ENCODE data around the gene PDAP1.
A peak's percentile ranks its signal among the peaks of the same experiment; 100 is the strongest.
"Not testable (repeated sequence)": the region's sequence is repeated elsewhere in the genome, so short reads cannot be mapped to it uniquely, and the experiment has no call there.

PDAP1 gene

GRCh38 chr7:99379043-99379577 lies 29.3 kb downstream of the PDAP1 start:
- DNase-seq (ENCODE audit: low read depth), result no peak

- peak; percentile 71 for DNase-seq (ENCODE audit: low read depth)
Measured at GRCh38 chr7:99375070-99375807, 33.2 kb downstream of the PDAP1 start.

DNA sequence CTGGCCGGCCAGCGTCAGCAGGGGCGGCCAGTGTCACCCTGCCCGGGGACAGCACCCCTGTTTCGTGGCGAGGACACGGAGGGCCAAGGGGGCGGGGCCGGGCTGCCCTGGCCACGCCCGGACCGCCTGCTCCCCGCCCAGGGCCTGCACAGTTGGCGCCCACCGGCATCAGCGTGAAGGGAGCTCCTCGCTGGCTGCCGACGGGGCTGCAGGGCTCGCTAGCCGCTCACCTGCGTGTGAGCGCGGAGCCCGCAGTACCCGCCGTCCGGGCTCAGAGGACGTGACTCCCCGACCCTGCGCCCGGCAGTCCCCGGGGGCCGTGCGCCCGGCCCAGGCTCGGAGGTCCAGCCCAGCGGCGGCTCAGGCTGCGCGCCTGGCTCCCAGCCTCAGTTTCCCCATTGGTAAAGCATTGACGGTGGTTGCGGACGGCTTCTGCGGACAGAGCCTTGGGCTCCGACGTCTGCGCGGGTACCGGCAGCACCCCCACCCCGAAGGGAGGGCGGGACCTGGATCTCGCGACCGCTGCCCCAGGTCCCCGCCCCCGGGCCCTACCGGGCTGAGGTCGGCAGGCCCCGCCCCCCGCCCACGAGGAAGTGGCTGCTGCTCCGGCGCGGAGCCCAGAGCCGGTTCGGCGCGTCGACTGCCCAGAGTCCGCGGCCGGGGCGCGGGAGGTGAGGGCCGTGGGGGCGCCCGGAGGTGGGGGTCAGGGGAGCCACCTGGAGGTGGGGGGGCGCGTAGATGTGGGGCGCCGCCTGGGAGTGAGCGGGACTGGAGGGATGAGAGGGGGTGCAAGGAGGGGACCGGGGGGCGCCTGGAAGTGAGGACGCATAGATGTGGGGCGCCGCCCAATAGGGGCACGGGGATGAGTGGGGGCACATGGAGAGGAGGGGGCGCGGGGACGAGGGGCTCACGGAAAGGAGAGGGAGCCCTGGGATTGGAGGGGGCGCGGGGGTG lies 34.0 kb downstream of the PDAP1 start, which contains the start of gene ARPC1B:
Gene ARPC1B, plus strand, starts transcription at position 620 of the 954 bp plus-strand sequence. CDS start 10,985 bp downstream, outside the sequence.
- peak; percentile 88 for DNase-seq (ENCODE audit: low read depth)

DNA sequence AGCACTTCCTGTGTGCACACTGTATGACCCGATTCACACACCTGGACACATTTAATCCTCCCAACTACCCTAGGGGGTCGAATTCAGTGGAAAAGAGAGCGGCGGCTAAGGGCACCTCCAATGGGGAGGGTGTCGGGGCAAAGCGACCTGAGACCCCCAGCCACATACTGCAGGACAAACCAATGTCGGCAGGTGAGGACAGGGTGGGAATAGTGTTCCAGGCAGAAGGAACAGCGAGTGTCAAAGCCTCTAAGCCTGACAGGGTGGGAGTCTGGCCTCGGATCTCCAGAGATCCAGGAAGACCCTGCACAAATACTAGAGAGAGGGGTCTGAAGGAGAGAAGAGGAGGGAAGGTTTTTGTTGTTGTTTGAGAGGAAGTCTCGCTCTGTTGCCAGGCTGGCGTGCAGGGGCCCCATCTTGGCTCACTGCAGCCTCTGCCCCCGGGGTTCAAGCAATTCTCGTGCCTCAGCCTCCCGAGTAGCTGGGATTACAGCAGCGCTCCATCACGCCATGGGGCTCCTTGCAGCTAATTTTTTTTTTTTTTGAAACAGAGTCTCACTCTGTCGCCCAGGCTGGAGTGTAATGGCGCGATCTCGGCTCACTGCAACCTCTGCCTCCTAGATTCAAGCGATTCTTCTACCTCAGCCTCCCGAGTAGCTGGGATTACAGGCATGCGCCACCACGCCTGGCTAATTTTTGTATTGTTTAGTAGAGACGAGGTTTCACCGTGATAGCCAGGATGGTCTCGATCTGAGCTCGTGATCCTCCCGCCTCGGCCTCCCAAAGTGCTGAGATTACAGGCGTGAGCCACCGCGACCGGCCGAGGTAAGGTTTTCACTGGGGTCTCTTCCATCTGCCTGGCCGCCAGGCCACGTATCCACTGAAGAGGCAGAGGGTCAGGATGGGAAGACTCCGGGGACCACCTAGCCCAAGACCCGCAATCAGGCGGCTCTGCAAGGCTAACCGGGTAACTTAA lies 35.0 kb downstream of the PDAP1 start:
- no peak for DNase-seq (ENCODE audit: low read depth)

GRCh38 chr7:99372275-99373090 lies 35.9 kb downstream of the PDAP1 start:
- DNase-seq (ENCODE audit: low read depth), result no peak

DNA sequence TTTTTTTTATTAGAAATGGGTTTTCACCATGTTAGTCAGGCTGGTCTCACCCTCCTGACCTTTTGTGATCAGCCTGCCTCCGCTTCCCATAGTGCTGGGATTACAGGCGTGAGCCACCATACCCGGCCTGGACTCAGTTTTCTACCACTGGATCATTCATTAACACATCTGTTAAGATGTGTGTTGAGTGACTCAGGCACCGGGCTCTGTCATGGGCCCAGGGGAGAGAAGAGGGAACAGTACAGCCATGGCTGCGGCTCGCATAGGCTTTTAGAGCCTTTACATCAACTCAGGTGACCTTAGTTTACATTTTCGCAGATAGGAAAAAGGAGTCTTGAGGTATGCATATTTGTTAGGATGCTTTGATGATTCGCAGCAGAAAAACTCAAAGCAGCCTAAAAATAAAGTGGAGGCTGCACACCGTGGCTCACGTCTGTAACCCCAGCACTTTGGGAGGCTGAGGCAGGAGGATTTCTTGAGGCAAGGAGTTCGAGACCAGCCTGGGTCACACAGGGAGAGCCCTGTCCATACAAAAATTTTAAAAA lies 36.9 kb downstream of the PDAP1 start:
- no peak for DNase-seq (ENCODE audit: low read depth)

DNA sequence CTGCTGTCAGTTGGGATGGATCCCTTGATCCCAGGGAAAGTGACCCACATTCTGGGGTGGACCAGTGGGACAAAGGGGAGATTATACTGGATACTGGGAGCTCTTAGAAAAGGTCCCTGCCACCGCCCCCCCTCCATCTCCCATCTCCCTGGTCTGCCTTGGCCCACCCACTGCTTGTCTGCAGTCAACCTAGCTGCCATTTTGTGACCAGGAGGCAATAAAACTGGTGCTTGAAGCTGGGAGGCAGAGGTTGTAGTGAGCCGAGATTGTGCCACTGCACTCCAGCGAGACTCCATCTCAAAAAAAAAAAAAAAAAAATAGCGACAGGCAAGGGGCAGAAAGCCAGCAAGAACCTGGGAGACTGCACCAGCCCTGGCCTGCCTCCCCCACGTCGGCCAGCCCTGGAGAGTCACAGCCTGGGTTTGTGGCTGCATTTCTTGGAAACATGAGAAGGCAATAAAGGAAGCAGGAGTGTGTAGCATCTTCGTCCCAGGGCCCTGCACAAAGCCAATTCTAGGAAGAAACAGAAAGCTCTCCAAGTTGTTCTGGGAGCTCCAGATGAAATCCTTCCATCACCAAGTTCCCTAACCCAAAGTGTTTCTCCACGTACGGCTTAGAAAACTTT lies 38.5 kb downstream of the PDAP1 start:
- DNase-seq (ENCODE audit: low read depth), result no peak

- no peak for DNase-seq (ENCODE audit: low read depth)
Measured at GRCh38 chr7:99368750-99369389, 39.5 kb downstream of the PDAP1 start.

- no peak for DNase-seq (ENCODE audit: low read depth)
Measured at GRCh38 chr7:99366646-99367045, 41.8 kb downstream of the PDAP1 start.

- peak; percentile 42 for DNase-seq (ENCODE audit: low read depth)
Measured at GRCh38 chr7:99365318-99366141, 42.9 kb downstream of the PDAP1 start.

- DNase-seq (ENCODE audit: low read depth), result no peak
Measured at GRCh38 chr7:99363286-99363685, 45.1 kb downstream of the PDAP1 start.

DNA sequence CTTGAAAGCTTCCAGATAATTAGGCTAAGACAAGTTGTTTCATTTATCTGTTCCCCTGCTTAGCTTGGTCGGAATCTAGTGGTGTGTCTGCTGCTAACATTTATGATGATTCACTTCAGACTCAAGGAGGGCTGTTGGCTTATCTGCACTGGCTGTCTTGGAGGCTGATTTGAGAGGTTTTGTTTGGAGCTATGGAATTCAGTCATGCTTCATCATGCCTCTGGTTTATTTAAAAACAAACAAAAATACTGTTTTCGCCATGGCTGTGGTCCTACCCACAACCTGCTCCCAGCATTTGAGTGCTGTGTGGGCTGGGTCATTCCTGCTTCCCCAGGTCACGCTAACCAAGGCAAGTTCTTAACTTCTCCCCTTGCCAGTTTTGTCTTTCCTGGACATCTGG lies 45.6 kb downstream of the PDAP1 start:
- no peak for DNase-seq (ENCODE audit: low read depth)

DNA sequence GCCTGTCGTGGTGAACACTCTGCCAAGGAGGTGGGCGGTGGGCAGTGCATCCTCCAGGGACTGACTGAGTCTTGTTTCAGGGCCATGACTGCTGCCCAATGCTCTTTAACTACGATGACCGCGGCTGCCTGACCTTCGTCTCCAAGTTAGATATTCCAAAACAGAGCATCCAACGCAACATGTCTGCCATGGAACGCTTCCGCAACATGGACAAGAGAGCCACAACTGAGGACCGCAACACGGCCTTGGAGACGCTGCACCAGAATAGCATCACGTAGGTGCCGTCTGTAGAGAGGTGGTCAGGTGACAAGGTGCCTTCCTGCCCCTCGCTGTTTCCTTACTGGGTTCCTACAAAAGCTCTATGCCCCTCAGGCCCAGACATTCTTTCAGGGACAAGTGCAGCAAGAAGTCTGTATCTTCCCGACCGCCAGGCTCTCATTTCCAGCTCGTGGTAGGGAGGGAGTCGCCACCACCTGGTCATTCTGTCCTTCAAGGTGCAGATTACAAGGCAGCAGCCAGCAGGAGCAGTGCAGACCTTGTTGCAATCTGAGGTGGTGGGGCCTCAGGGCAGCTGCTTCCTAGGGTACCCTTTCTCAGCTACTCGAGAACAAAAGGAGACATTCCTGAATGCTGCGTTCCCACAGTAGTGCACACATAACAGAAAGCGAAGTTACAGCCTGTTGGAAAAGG lies 48.8 kb downstream of the PDAP1 start:
- no peak for DNase-seq (ENCODE audit: low read depth)

DNA sequence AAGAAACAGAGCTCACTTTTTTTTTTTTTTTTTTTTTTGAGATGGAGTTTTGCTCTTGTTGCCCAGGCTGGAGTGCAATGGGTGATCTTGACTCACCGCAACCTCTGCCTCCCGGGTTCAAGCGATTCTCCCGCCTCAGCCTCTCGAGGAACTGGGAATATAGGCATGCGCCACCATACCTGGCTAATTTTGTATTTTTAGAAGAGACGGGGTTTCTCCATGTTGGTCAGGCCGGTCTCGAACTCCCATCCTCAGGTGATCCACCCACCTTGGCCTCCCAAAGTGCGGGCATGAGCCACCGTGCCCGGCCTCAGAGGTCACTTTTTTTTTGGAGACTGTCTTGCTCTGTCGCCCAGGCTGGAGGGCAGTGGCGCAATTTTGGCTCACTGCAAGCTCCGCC lies 49.9 kb downstream of the PDAP1 start:
- not testable (repeated sequence) for DNase-seq (ENCODE audit: low read depth)

DNA sequence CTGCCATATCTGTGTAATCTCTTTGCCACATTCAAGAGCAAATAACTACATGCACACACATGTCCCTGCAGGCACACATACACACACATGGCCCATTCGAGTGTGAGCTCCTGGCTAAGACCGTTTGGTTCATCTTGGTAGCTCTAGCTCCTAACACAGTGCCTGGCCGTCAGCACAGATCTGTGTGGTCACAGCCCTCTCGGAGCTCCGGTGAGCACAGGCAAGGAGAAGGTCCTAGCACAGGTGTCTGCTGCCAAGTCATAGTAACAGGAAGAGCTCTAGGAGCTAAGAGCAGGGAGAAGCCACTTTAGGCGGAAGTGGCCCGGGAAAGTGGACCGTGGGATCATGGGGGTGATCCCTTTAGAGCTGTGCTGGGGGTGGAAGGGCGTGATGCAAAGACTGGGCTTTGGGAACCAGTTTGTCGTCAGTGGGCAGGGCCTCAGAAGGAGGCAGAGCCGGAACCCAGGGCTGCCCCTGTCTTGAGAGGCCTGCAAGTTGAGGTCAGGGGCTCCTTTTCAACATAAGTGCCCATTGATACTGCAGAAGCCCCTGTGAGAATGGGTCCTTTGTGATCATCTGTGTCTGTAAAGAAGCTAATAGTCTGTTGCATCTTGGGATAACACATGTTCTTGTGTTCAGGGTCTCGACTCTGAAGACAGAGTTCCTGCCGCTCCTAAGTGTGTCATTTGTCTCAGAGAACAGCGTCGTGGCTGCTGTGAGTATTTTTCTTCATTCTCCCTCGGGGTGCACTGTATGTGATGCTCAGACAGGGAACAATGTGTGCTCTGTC lies 50.5 kb downstream of the PDAP1 start:
- DNase-seq (ENCODE audit: low read depth), result no peak

- no peak for DNase-seq (ENCODE audit: low read depth)
Measured at GRCh38 chr7:99355098-99355497, 53.3 kb downstream of the PDAP1 start.

DNA sequence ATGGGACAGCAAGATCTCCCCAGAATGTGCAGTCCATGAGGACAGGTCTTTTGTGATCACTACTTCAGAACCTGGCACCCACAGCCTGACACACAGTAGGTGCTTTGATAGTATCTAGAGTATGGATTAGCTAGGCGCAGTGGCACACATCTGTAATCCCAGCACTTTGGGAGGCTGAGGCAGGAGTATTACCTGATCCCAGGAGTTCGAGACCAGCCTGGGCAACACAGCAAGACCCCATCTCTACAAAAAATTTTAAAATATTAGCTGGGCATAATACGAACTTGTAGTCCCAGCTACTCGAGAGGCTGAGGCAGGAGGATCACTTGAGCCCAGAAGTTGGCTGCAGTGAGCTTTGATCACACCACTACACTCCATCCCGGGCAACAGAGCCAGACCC lies 56.1 kb downstream of the PDAP1 start:
- DNase-seq (ENCODE audit: low read depth), result no peak

Measured in activated T-cell treated with anti-CD3 and anti-CD28 coated beads for 48 hours (primary cell).